GM12865 (cell line): ENCODE results near the gene ASF1B.
A peak's percentile ranks its signal among the peaks of the same experiment; 100 is the strongest.

Experiments used
- DNase-seq: peaks from one replicate; pipeline ENCODE4 v3.0.0; 2010; ENCODE audit warnings: low read depth
- H3K4me3 ChIP-seq: 2 replicates; pipeline ENCODE4 v1.5.1; 2011; ENCODE audit warnings: mild to moderate bottlenecking, low read depth, low read length, control low read depth
- CTCF ChIP-seq: IDR thresholded peaks from 2 replicates; pipeline ENCODE4 v1.5.1; 2011; ENCODE audit warnings: low read length, control low read depth, low read depth, inconsistent platforms; ENCODE audit not compliant: insufficient read depth; ENCODE audit errors: missing control alignments

The ASF1B gene

DNA sequence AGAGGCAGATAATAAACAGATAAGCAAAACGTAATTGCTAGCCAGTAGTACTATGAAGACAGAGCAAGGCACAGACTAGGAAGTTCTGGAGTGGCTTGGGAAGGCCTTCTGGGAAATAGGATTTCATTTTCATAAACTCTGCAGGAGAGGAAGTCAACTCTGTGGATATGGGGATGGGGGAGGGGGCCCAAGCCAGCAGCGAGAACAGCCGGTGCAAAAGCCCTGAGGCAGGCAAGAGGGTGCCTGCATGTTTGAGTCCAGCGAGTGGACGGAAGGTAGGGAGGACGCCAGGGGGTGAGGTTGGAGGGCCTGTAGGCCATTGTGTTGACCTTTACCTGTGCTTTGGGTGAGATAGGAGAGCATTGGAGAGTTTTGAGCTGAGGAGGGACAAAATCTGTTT lies 9.0 kb upstream of the ASF1B start:
- no peak for DNase-seq
- H3K4me3 ChIP-seq = no peak overlapping the region
- TF ChIP-seq CTCF = no peak

- TF ChIP-seq CTCF = no peak
- no peak for DNase-seq
- H3K4me3 ChIP-seq = no peak overlapping the region
Observed at GRCh38 chr19:14142262-14143190, 6.1 kb upstream of the ASF1B start.

- TF ChIP-seq CTCF = no peak
- no peak for DNase-seq
Observed at GRCh38 chr19:14141041-14141440, 4.7 kb upstream of the ASF1B start.

DNA sequence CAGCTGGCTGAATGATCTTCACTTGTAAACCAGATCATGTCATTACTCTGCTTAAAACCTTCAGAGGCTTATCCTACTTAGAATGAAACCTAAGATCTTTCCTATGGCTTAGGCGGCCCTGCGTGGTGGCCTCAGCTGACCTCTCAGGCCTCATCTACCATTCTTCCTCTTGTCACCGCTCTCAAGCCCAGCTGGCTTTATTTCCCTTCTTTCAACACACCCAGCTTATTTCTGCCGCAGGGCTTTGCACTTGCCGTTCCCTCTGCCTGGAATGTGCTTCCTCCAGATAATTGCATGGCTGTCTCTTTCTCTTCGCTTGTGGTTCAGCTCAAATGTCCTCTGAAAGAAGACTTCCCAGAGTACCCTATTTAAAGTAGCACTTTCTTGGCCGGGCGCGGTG lies 3.6 kb upstream of the ASF1B start:
- H3K4me3 ChIP-seq = no peak overlapping the region
- TF ChIP-seq CTCF = no peak
- no peak for DNase-seq

More at GRCh38 chr19:14141041-14141440, 4.7 kb upstream of the ASF1B start:
- H3K4me3 ChIP-seq = no peak overlapping the region

DNA sequence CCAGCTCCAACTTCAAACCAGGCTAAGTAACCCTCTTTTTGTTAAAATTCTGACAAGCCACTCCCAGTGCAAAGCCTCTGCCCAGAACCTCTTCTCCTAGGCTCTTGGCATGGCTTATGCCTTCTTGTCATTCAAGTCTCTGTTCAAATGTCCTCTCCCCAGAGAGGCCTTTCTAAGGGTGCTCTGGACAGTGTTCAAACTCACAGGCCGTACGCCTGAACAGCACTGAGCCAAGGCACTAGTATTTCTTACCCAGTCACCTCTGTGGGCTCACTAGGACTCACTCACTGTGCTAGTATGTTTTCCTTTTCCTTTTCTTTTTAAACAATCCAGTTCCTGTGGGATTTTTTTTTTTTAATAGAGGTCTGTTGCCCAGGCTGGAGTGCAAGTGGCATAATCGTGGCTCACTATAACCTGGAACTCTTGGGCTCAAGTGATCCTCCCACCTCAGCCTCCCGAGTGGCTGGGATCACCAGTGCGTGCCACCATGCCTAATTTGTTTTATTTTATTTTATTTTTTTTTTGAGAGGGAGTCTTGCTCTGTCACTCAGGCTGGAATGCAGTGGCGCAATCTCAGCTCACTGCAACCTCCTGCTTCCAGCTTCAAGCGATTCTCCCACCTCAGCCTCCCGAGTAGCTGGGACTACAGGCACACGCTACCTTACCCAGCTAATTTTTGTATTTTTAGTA lies 2.3 kb upstream of the ASF1B start:
- DNase-seq = no peak
- no peak overlapping the region for H3K4me3 ChIP-seq
- TF ChIP-seq CTCF = no peak

GRCh38 chr19:14135985-14136508 lies 342 bp downstream of the ASF1B start:
- H3K4me3 ChIP-seq = peak overlapping the region; percentile 93
- no peak for DNase-seq
- TF ChIP-seq CTCF = no peak
